ENCODE measurements around the gene ISG20L2.
"Not testable (repeated sequence)": the region's sequence is repeated elsewhere in the genome, so short reads cannot be mapped to it uniquely, and the experiment has no call there.

- TF ChIP-seq CTCF (IDR thresholded peaks at IDR 0.05; ENCODE audit: poor library complexity); EZH2phosphoT487 (IDR thresholded peaks at IDR 0.05; ENCODE audit: low read depth, severe bottlenecking, unreplicated experiment): not testable (repeated sequence)
Measured at GRCh38 chr1:156765136-156765535, 36.6 kb upstream of the ISG20L2 start.

Data from hepatocyte (in vitro differentiated cells).